Prostate gland (tissue), 2 donors: ENCODE results near the gene KRTAP10-2. TPM values are rescaled to one million over a fixed set of nuclear protein-coding genes. Genes with fewer than 3 reads are reported as not detected.
"Not testable (repeated sequence)": the region's sequence is repeated elsewhere in the genome, so short reads cannot be mapped to it uniquely, and the experiment has no call there.

Experiments used
- DNase-seq: peaks from one replicate; pipeline ENCODE4 v3.0.0-alpha.2; 2019; ENCODE audit warnings: low spot score
- H3K27ac ChIP-seq, 2 donors: fragments of 200-600 bp; sonication (generic); 2 replicates each; pipeline ENCODE4 v1.5.1; 2017 to 2019
- H3K27me3 ChIP-seq: fragments of 200-600 bp; sonication (generic); replicated peaks from 2 replicates; pipeline ENCODE4 v1.5.1; 2019; ENCODE audit not compliant: insufficient read depth
- H3K36me3 ChIP-seq, 2 donors: fragments of 200-600 bp; sonication (generic); 1 replicate in 1 of 2; 2 replicates in 1 of 2; pipeline versions ENCODE4 v1.5.1 to v1.8.1; 2017 to 2019
- H3K4me1 ChIP-seq: fragments of 200-600 bp; sonication (generic); replicated peaks from 2 replicates; pipeline ENCODE4 v1.5.1; 2019
- H3K4me3 ChIP-seq, 2 donors: fragments of 200-600 bp; sonication (generic); 2 replicates each; pipeline ENCODE4 v1.5.1; 2017 to 2019
- H3K9me3 ChIP-seq: fragments of 200-600 bp; sonication (generic); 2 replicates; pipeline ENCODE4 v1.5.1; 2017
- POLR2A ChIP-seq: fragments of 450-650 bp; IDR thresholded peaks from one replicate; pipeline ENCODE4 v1.6.1; 2016; ENCODE audit warnings: antibody characterized with exemption, mild to moderate bottlenecking
- POLR2AphosphoS5 ChIP-seq: sonication (generic); formaldehyde crosslinking; IDR thresholded peaks from one replicate; pipeline ENCODE4 v1.6.1; 2017; ENCODE audit warnings: antibody characterized with exemption
- WGBS: methylation state at CpG from one replicate; pipeline ENCODE4 v1.1.5; 2018; 5-methylcytosine and 5-hydroxymethylcytosine counted together
- intact Hi-C: fragments of 100-400 bp; cut with DNase I; formaldehyde crosslinking; loops from one replicate; pipeline ENCODE4 v1.14.2; 2022
- total RNA-seq, 2 donors: library from RNA; depleted of rRNA; stranded (reverse); fragments of >200 nt; gene quantifications; one replicate each; pipeline ENCODE4 v1.1.0, GENCODE V29; 2016
- TF ChIP-seq, protein P1 (sequence below), 4 experiments: fragments of 200-600 bp in 2 of 4; fragments of 450-650 bp in 2 of 4; sonication (generic) in 2 of 4; IDR thresholded peaks; 1 replicate in 3 of 4; 2 replicates in 1 of 4; pipeline ENCODE4 v1.5.1; 2016 to 2019; ENCODE audit warnings: antibody characterized with exemption in 4 of 4, mild to moderate bottlenecking in 2 of 4, moderate library complexity in 2 of 4

KRTAP10-2 gene
- total RNA-seq, 2 donors from 2014 or later: not detected

DNA sequence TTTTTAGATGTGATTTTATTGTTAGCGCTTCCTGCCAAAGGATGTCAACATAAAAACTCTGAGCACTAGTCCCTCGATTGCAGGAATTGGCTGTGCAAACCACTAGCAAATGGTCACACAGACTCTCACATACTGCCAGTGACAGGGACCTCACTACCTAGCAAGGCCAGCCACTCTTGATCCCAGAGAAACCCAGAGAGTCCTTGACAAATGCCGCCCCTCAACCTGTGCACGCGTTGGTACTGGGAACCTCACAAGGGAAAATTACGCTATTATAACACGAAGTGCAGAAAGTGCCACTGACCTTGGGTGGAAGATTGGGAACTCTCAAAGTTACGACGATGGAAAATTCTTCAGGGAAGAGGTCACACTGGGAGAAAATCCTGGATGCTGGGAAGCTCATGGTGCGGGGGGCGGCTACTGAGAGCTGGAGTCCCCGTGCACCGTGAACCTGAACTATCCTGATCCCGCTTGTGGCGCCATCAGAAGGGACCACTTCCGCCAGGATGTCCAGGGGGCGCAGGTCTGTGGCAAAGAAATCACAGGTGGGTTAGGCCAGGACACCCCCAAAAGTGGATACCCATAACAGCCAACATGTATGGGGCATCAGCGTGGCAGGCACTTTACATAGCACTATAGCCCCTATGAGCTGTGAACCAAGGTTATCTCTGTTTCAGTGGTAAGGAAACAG lies 16.3 kb upstream of the KRTAP10-2 start:
- no peak for DNase-seq
- 90% methylated on average over 18 of the region's 18 CpGs for WGBS
- no peaks in the 10 kb centered on the region for H3K4me1 ChIP-seq
- intact Hi-C loops: no loop called here
- H3K9me3 ChIP-seq: no peaks in the 10 kb centered on the region
- no peak for TF ChIP-seq POLR2AphosphoS5
- no peak overlapping the region for H3K27ac ChIP-seq
- H3K36me3 ChIP-seq: no peaks in the 10 kb centered on the region
- H3K27me3 ChIP-seq: no peaks in the 10 kb centered on the region
- no peak overlapping the region for H3K4me3 ChIP-seq

DNA sequence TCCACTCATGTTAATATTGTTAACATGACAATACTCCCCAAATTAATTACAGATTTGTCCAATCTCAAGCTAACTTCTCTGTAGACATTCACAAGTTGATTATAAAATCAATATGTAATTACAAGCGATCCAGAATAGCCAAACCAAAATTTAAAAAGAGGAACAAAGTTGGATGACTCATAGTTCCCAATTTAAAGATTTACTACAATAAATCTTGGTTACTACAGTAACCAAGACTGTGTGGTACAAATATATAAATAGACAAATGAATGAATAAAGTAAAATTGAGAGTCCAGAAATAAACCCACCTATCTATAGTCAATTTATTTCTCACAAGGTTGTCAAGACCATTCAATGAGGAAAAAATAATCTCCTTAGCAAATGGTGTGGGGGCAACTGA lies 15.1 kb upstream of the KRTAP10-2 start:
- no peak for DNase-seq
- no peaks in the 10 kb centered on the region for H3K27me3 ChIP-seq
- no peaks in the 10 kb centered on the region for H3K36me3 ChIP-seq
- no peak overlapping the region for H3K4me3 ChIP-seq
- H3K27ac ChIP-seq: no peak overlapping the region
- H3K9me3 ChIP-seq: no peaks in the 10 kb centered on the region
- 64% methylated on average over 1 of the region's 1 CpG for WGBS
- TF ChIP-seq, protein P1, sequence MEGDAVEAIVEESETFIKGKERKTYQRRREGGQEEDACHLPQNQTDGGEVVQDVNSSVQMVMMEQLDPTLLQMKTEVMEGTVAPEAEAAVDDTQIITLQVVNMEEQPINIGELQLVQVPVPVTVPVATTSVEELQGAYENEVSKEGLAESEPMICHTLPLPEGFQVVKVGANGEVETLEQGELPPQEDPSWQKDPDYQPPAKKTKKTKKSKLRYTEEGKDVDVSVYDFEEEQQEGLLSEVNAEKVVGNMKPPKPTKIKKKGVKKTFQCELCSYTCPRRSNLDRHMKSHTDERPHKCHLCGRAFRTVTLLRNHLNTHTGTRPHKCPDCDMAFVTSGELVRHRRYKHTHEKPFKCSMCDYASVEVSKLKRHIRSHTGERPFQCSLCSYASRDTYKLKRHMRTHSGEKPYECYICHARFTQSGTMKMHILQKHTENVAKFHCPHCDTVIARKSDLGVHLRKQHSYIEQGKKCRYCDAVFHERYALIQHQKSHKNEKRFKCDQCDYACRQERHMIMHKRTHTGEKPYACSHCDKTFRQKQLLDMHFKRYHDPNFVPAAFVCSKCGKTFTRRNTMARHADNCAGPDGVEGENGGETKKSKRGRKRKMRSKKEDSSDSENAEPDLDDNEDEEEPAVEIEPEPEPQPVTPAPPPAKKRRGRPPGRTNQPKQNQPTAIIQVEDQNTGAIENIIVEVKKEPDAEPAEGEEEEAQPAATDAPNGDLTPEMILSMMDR (IDR thresholded peaks at IDR 0.05): no peak
- TF ChIP-seq POLR2AphosphoS5 (no peak), POLR2A (no peak)
- intact Hi-C loops: no loop called here
- no peaks in the 10 kb centered on the region for H3K4me1 ChIP-seq

- intact Hi-C loops: no loop called here
- WGBS: 88% methylated on average over 1 of the region's 1 CpG
Measured at GRCh38 chr21:44564886-44565598, 13.7 kb upstream of the KRTAP10-2 start.

DNA sequence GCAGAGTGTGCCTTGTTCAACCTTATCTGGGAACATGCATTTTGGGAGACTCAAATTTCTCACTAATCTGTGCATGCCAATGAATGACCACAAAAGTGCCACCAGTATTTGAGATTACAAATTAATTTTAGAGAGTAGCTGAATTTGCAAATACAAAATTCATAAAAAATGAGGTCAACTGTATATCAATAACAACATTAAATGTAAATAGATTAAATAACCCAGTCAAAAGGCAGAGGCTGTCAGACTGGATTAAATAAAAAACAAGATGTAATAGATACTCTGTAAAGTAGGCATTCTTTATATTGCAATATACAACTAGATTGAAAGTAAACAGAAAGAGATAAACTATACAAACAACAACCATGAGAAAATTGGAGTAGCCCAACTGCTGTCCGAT lies 12.8 kb upstream of the KRTAP10-2 start:
- DNase-seq: no peak
- Histone ChIP-seq H3K4me1 (no peaks in the 10 kb centered on the region), H3K4me3 (no peak overlapping the region), H3K36me3 (no peaks in the 10 kb centered on the region), H3K27me3 (no peaks in the 10 kb centered on the region), H3K9me3 (no peaks in the 10 kb centered on the region), H3K27ac (no peak overlapping the region)
- 91% methylated on average over 1 of the region's 1 CpG for WGBS
- TF ChIP-seq POLR2A (no peak), POLR2AphosphoS5 (no peak)
- TF ChIP-seq, protein P1 (IDR thresholded peaks at IDR 0.05): no peak
- intact Hi-C loops: no loop called here

More at GRCh38 chr21:44564886-44565598, 13.7 kb upstream of the KRTAP10-2 start:
- no peaks in the 10 kb centered on the region for H3K36me3 ChIP-seq
- no peaks in the 10 kb centered on the region for H3K27me3 ChIP-seq
- no peak overlapping the region for H3K27ac ChIP-seq
- H3K4me1 ChIP-seq: no peaks in the 10 kb centered on the region
- no peak overlapping the region for H3K4me3 ChIP-seq
- H3K9me3 ChIP-seq: no peaks in the 10 kb centered on the region
- DNase-seq: no peak
- no peak for TF ChIP-seq POLR2AphosphoS5
- TF ChIP-seq POLR2A: no peak
- TF ChIP-seq, protein P1 (IDR thresholded peaks at IDR 0.05): no peak

GRCh38 chr21:44558695-44559094 lies 7.4 kb upstream of the KRTAP10-2 start, which contains the start of gene KRTAP10-3:
Gene KRTAP10-3, minus strand, starts transcription at chr21:44558795. Its CDS starts 80 bp downstream, at chr21:44558715.
- no peak within 1 kb of the TSS for H3K27ac ChIP-seq
- no peaks in the 10 kb centered on the region for H3K9me3 ChIP-seq
- TF ChIP-seq, protein P1 (IDR thresholded peaks at IDR 0.05): no peak
- TF ChIP-seq POLR2AphosphoS5 (no peak), POLR2A (no peak)
- 69% methylated on average over 5 of the region's 5 CpGs for WGBS
- intact Hi-C loops: no loop called here
- DNase-seq: no peak
- H3K36me3 ChIP-seq: no peaks in the 10 kb centered on the region
- no peaks in the 10 kb centered on the region for H3K27me3 ChIP-seq
- no peaks in the 10 kb centered on the region for H3K4me1 ChIP-seq
- H3K4me3 ChIP-seq: no peak within 1 kb of the TSS

DNA sequence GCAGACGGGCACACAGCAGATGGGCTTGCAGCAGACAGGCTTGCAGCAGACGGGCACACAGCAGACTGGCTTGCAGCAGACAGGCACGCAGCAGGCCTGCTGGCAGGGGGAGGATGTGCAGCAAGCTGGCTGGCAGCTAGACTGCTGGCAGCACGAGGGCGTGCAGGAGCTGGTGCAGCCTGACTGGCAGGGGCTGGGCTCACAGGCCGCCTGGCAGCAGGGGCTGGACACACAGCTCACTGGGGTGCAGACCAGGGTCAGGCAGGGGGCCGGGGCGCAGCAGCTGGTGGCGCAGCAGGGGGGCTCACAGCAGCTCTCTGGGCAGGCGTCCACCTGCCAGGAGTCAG lies 7.0 kb upstream of the KRTAP10-2 start:
- WGBS: 71% methylated on average over 10 of the region's 10 CpGs
- H3K36me3 ChIP-seq, intact Hi-C loops, H3K27ac ChIP-seq, H3K4me3 ChIP-seq, H3K9me3 ChIP-seq, H3K27me3 ChIP-seq, DNase-seq, H3K4me1 ChIP-seq: not testable (repeated sequence)
